Heart left ventricle (tissue), 16 donors: ENCODE measurements around the gene CEACAM8. TPM values are rescaled to one million over a fixed set of nuclear protein-coding genes. Genes with fewer than 3 reads are reported as not detected.
"Not testable (repeated sequence)": the region's sequence is repeated elsewhere in the genome, so short reads cannot be mapped to it uniquely, and the experiment has no call there.

Source experiments
- ATAC-seq, 4 donors: fragments of 200-7000 bp; cut with Tn5 transposase; one replicate each; pipeline ENCODE4 v1.9.1; 2020 to 2022; ENCODE audit warnings: moderate library complexity in 4 of 4, mild to moderate bottlenecking in 3 of 4, moderate number of reproducible peaks in 1 of 4
- DNase-seq, 5 donors: peaks; one replicate each; pipeline ENCODE4 v3.0.0-alpha.2; 2020
- H3K27ac ChIP-seq, 12 donors: fragments of 200-600 bp; sonication (generic) in 4 of 12; one replicate each; pipeline versions ENCODE4 v1.5.0 to v1.8.0; 2016 to 2022; ENCODE audit warnings: mild to moderate bottlenecking in 2 of 12
- H3K27me3 ChIP-seq, 9 donors: fragments of 200-600 bp; sonication (generic) in 2 of 9; one replicate each; pipeline versions ENCODE4 v1.5.1 to v1.8.0; 2016 to 2022; ENCODE audit warnings: mild to moderate bottlenecking in 3 of 9
- H3K36me3 ChIP-seq, 9 donors: fragments of 200-600 bp; sonication (generic) in 2 of 9; one replicate each; pipeline versions ENCODE4 v1.5.0 to v1.8.0; 2018 to 2022; ENCODE audit warnings: mild to moderate bottlenecking in 2 of 9
- H3K4me1 ChIP-seq, 12 donors: fragments of 200-600 bp; sonication (generic) in 4 of 12; one replicate each; pipeline versions ENCODE4 v1.5.0 to v1.8.0; 2016 to 2022; ENCODE audit warnings: mild to moderate bottlenecking in 3 of 12
- H3K4me3 ChIP-seq, 12 donors: fragments of 200-600 bp; sonication (generic) in 4 of 12; one replicate each; pipeline versions ENCODE4 v1.5.0 to v1.8.0; 2017 to 2022; ENCODE audit warnings: mild to moderate bottlenecking in 9 of 12, moderate library complexity in 4 of 12
- H3K9me3 ChIP-seq, 12 donors: fragments of 200-600 bp; sonication (generic) in 4 of 12; one replicate each; pipeline versions ENCODE4 v1.5.0 to v1.8.0; 2016 to 2022; ENCODE audit warnings: mild to moderate bottlenecking in 1 of 12
- CTCF ChIP-seq, 12 donors: fragments of 200-600 bp; sonication (generic) in 4 of 12; IDR thresholded peaks; one replicate each; pipeline versions ENCODE4 v1.5.0 to v1.8.0; 2018 to 2022; ENCODE audit warnings: antibody characterized with exemption in 12 of 12, mild to moderate bottlenecking in 5 of 12
- POLR2A ChIP-seq, 2 donors: fragments of 450-650 bp; IDR thresholded peaks; one replicate each; pipeline ENCODE4 v1.6.1; 2017; ENCODE audit warnings: antibody characterized with exemption in 2 of 2, mild to moderate bottlenecking in 2 of 2, moderate library complexity in 2 of 2
- WGBS, 4 donors: extraction: QIAGEN DNeasy Blood & Tissue Kit in 2 of 4; methylation state at CpG; one replicate each; pipeline versions ENCODE4 v1.1.5 to v1.1.7; 2013 to 2018; 5-methylcytosine and 5-hydroxymethylcytosine counted together
- intact Hi-C, 10 donors: fragments of 100-400 bp; cut with DNase I; formaldehyde crosslinking; loops; one replicate each; pipeline versions ENCODE4 v1.11.1 to v1.14.2; 2022
- polyA plus RNA-seq, 2 donors: library from polyadenylated mRNA; stranded (reverse); fragments of 200-250 nt; gene quantifications; one replicate each; pipeline ENCODE4 v1.2.3, GENCODE V29; 2013
- total RNA-seq, 9 donors: library from RNA; depleted of rRNA in 2 of 9; stranded (reverse); fragments of >200 nt in 2 of 9; fragmentation: NEBNext Ultra II Directional in 3 of 9; extraction: Animal tissue kit (Norgen Biotek cat#: 25700) in 3 of 9; gene quantifications; one replicate each; pipeline versions ENCODE4 v1.1.0 to v1.2.4, GENCODE V29; 2016 to 2023
- donor health status: ischemic (EF 13 %, LVEDD 7.1; RV severe dilation, severe dysfunction).
- donor health status: healthy with polysubstance abuse.
- donor health status: DM: no; HTN: yes; CAD: no.
- donor health status: DM: no; HTN: no; CAD: no.
- donor health status: ischemic (EF 25% LVEDD 6.9; RV normal size, moderate dysfunction).
- donor health status: ischemic (EF 25% LVEDD 5.7; RV mildly dilated, moderate dysfunction).
- donor health status: healthy.
- donor health status: DM: yes; HTN: yes; CAD: no.
- donor health status: ischemic (EF 35%, LVEDD 5.7; RV mildly dilated, moderate dysfunction).
- donor health status: nonischemic (EF 11% LVEDD 7.7; RV severe dilation, severe dysfunction).
- donor health status: DM: yes; HTN: yes; CAD: no.
- donor health status: PGD.
- donor health status: ischemic (EF 29% LVEDD 5.4; RV normal size, mild dysfunction).
- donor health status: nonischemic (EF 23%, LVEDD 6.1; RV moderate dilation, normal function).

The CEACAM8 gene
- total and polyA plus RNA-seq, 11 donors: 0.10 to 0.56 TPM; not detected in 9

- ATAC-seq (peak in 1 of 4 donors; percentile 20), DNase-seq (no peak)
- H3K4me1 ChIP-seq: peaks cover 0 to 26% (median 0%) of the 10 kb centered on the region in 12 donors
- peaks cover 0 to 27% (median 0%) of the 10 kb centered on the region in 9 donors for H3K27me3 ChIP-seq
- 83 to 92% (median 89%) methylated on average over 8 of the region's 8 CpGs for WGBS, 4 donors
- peaks cover 0 to 8% (median 0%) of the 10 kb centered on the region in 12 donors for H3K9me3 ChIP-seq
- H3K4me3 ChIP-seq: no peak overlapping the region
- H3K36me3 ChIP-seq: no peaks in the 10 kb centered on the region
- intact Hi-C loops: no loop called here
- no peak overlapping the region for H3K27ac ChIP-seq
- TF ChIP-seq POLR2A (IDR thresholded peaks at IDR 0.05) (no peak), CTCF (IDR thresholded peaks at IDR 0.05) (no peak)
Measured at GRCh38 chr19:42552086-42553065, 42.3 kb downstream of the CEACAM8 start.

GRCh38 chr19:42550521-42550920, 44.2 kb downstream of the CEACAM8 start:
- H3K9me3 ChIP-seq, intact Hi-C loops, ATAC-seq, H3K4me3 ChIP-seq, H3K36me3 ChIP-seq, DNase-seq, H3K27ac ChIP-seq: not testable (repeated sequence)
- Histone ChIP-seq H3K4me1 (peaks cover 0 to 19% (median 0%) of the 10 kb centered on the region in 12 donors), H3K27me3 (peaks cover 0 to 32% (median 0%) of the 10 kb centered on the region in 9 donors)
- 83 to 95% (median 91%) methylated on average over 6 of the region's 6 CpGs for WGBS, 4 donors

- H3K27ac ChIP-seq, H3K4me1 ChIP-seq, ATAC-seq, H3K36me3 ChIP-seq, H3K9me3 ChIP-seq, intact Hi-C loops, DNase-seq, H3K4me3 ChIP-seq: not testable (repeated sequence)
- peaks cover 0 to 26% (median 0%) of the 10 kb centered on the region in 9 donors for H3K27me3 ChIP-seq
- WGBS, 4 donors: 46 to 100% (median 100%) methylated on average over 1 of the region's 1 CpG
Measured at GRCh38 chr19:42549067-42549466, 45.7 kb downstream of the CEACAM8 start.

- TF ChIP-seq CTCF (IDR thresholded peaks at IDR 0.05) (no peak), POLR2A (IDR thresholded peaks at IDR 0.05) (no peak)
- Histone ChIP-seq H3K27ac (no peak overlapping the region), H3K4me1 (peaks cover 0 to 2% (median 0%) of the 10 kb centered on the region in 12 donors), H3K36me3 (no peaks in the 10 kb centered on the region), H3K9me3 (peaks cover 0 to 8% (median 0%) of the 10 kb centered on the region in 12 donors), H3K27me3 (peaks cover 0 to 28% (median 0%) of the 10 kb centered on the region in 9 donors), H3K4me3 (no peak overlapping the region)
- no peak for ATAC-seq
- no peak for DNase-seq
- WGBS, 4 donors: 62 to 71% (median 64%) methylated on average over 3 to 4 of the region's 4 CpGs
- intact Hi-C loops: no loop called here
Measured at GRCh38 chr19:42548552-42548951, 46.2 kb downstream of the CEACAM8 start.

GRCh38 chr19:42547929-42548328, 46.8 kb downstream of the CEACAM8 start:
- intact Hi-C loops: no loop called here
- no peak for DNase-seq
- Histone ChIP-seq H3K36me3 (no peaks in the 10 kb centered on the region), H3K27me3 (peaks cover 0 to 29% (median 0%) of the 10 kb centered on the region in 9 donors), H3K4me1 (no peaks in the 10 kb centered on the region), H3K9me3 (peaks cover 0 to 8% (median 0%) of the 10 kb centered on the region in 12 donors), H3K27ac (no peak overlapping the region), H3K4me3 (no peak overlapping the region)
- no peak for ATAC-seq
- TF ChIP-seq POLR2A (IDR thresholded peaks at IDR 0.05): no peak
- TF ChIP-seq CTCF (IDR thresholded peaks at IDR 0.05): no peak
- 44 to 73% (median 67%) methylated on average over 2 of the region's 2 CpGs for WGBS, 4 donors
